ENCODE measurements around the gene LRP1B.

- TF ChIP-seq ZNF274 (IDR thresholded peaks at IDR 0.05; ENCODE audit: low read depth, low read length) (no peak), YY1 (IDR thresholded peaks at IDR 0.05; ENCODE audit: insufficient read depth, insufficient read length) (no peak), SUZ12 (IDR thresholded peaks at IDR 0.05; ENCODE audit: extremely low read depth, insufficient read depth, insufficient read length) (no peak)
Measured at GRCh38 chr2:141555876-141556470, 574.8 kb downstream of the LRP1B start.

Measured in NT2/D1 (cell line).